Sigmoid colon (tissue), 7 donors: ENCODE results near the gene RPGRIP1L. TPM values are rescaled to one million over a fixed set of nuclear protein-coding genes. Genes with fewer than 3 reads are reported as not detected.

Experiments
- DNase-seq: peaks from one replicate; pipeline ENCODE4 v3.0.0-alpha.2; 2019
- H3K27ac ChIP-seq, 4 donors: fragments of 200-600 bp; sonication (generic); one replicate each; pipeline ENCODE4 v1.5.1; 2016 to 2019; ENCODE audit warnings: mild to moderate bottlenecking in 1 of 4
- H3K27me3 ChIP-seq, 3 donors: fragments of 200-600 bp; sonication (generic); one replicate each; pipeline ENCODE4 v1.5.1; 2019; ENCODE audit warnings: mild to moderate bottlenecking in 1 of 3
- H3K36me3 ChIP-seq, 4 donors: fragments of 200-600 bp; sonication (generic); one replicate each; pipeline ENCODE4 v1.5.1; 2016 to 2019
- H3K4me1 ChIP-seq, 4 donors: fragments of 200-600 bp; sonication (generic); one replicate each; pipeline ENCODE4 v1.5.1; 2017 to 2019
- H3K4me3 ChIP-seq, 4 donors: fragments of 200-600 bp; sonication (generic); one replicate each; pipeline ENCODE4 v1.5.1; 2017 to 2019; ENCODE audit warnings: mild to moderate bottlenecking in 2 of 4, moderate library complexity in 1 of 4
- H3K9me3 ChIP-seq, 4 donors: fragments of 200-600 bp in 3 of 4; sonication (generic) in 3 of 4; one replicate each; pipeline versions ENCODE4 v1.5.1 to v1.6.1; 2013 to 2019
- EP300 ChIP-seq, 4 donors: sonication (generic); formaldehyde crosslinking; IDR thresholded peaks; one replicate each; pipeline ENCODE4 v1.6.1; 2017; ENCODE audit warnings: antibody characterized with exemption in 4 of 4
- POLR2A ChIP-seq, 2 donors: fragments of 450-650 bp; IDR thresholded peaks; one replicate each; pipeline ENCODE4 v1.6.1; 2016; ENCODE audit warnings: antibody characterized with exemption in 2 of 2, mild to moderate bottlenecking in 2 of 2, moderate library complexity in 2 of 2
- POLR2AphosphoS5 ChIP-seq, 4 donors: sonication (generic); formaldehyde crosslinking; IDR thresholded peaks; one replicate each; pipeline ENCODE4 v1.6.1; 2017; ENCODE audit warnings: antibody characterized with exemption in 4 of 4
- WGBS, 2 donors: extraction: QIAGEN DNeasy Blood & Tissue Kit; methylation state at CpG; one replicate each; pipeline ENCODE4 v1.1.7; 2013; 5-methylcytosine and 5-hydroxymethylcytosine counted together
- intact Hi-C: fragments of 100-400 bp; cut with DNase I; formaldehyde crosslinking; loops from one replicate; pipeline ENCODE4 v1.15.1; 2023
- polyA plus RNA-seq, 3 donors: library from polyadenylated mRNA; stranded (reverse); fragments of 200-250 nt; gene quantifications; one replicate each; pipeline ENCODE4 v1.2.3, GENCODE V29; 2013
- total RNA-seq, 4 donors: library from RNA; depleted of rRNA; stranded (reverse); fragments of >200 nt; gene quantifications; one replicate each; pipeline ENCODE4 v1.1.0, GENCODE V29; 2016
- TF ChIP-seq, protein P1 (sequence below), 4 experiments: fragments of 450-650 bp in 3 of 4; fragments of 200-600 bp in 1 of 4; IDR thresholded peaks; one replicate each; pipeline ENCODE4 v1.5.1; 2016 to 2019; ENCODE audit warnings: antibody characterized with exemption in 4 of 4, mild to moderate bottlenecking in 3 of 4, moderate library complexity in 2 of 4
- donor health status: healthy with polysubstance abuse.
- donor health status: Bipolar disorder and iron deficiency.
- donor health status: healthy.

Gene RPGRIP1L
- total and polyA plus RNA-seq, 7 donors: 0.46 to 5.8 (median 3.6) TPM

DNA sequence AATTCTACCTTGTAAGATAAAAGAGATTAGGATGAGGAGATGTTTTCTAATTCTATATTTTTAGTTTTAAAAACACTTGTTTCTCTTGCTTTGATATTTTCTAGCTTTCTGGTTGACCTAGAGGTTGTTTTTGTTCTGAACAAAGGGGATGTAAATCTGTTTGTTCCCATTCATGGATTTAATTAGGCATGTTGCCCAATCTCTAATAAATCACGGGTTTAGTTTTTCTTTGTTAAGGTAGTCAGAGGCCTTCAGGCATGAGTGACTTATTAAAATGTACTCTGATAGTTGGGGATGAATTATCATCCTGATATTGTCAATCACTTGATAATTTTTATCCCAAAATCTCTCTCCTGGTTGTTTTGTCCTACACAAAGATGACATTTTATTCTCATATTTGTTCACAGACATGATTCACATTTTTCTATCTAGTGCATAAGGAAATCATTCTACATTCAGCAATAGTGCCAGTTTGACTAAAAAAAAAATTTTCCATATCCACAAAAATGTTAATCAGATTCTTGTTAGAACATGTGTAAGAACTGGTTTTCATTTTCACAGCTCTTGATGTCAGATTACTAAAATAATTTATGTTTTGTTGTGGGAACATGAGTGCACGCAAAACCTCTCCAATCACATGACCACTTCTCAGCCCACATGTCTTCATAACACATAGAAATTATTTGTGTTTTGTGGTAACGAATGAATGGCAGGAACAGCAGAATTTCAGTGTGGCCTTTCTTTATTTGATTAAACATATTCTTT is 105.0 kb downstream of the RPGRIP1L start:
- no peak for DNase-seq
- Histone ChIP-seq H3K27me3 (no peaks in the 10 kb centered on the region), H3K27ac (no peak overlapping the region), H3K4me1 (no peaks in the 10 kb centered on the region), H3K9me3 (peaks cover 0 to 12% (median 3%) of the 10 kb centered on the region in 4 donors), H3K36me3 (peaks cover 0 to 5% (median 0%) of the 10 kb centered on the region in 4 donors), H3K4me3 (no peak overlapping the region)
- intact Hi-C loops: no loop called here
- TF ChIP-seq, protein P1, sequence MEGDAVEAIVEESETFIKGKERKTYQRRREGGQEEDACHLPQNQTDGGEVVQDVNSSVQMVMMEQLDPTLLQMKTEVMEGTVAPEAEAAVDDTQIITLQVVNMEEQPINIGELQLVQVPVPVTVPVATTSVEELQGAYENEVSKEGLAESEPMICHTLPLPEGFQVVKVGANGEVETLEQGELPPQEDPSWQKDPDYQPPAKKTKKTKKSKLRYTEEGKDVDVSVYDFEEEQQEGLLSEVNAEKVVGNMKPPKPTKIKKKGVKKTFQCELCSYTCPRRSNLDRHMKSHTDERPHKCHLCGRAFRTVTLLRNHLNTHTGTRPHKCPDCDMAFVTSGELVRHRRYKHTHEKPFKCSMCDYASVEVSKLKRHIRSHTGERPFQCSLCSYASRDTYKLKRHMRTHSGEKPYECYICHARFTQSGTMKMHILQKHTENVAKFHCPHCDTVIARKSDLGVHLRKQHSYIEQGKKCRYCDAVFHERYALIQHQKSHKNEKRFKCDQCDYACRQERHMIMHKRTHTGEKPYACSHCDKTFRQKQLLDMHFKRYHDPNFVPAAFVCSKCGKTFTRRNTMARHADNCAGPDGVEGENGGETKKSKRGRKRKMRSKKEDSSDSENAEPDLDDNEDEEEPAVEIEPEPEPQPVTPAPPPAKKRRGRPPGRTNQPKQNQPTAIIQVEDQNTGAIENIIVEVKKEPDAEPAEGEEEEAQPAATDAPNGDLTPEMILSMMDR (IDR thresholded peaks at IDR 0.05): no peak
- no peak for TF ChIP-seq EP300 (IDR thresholded peaks at IDR 0.05)
- TF ChIP-seq POLR2AphosphoS5 (IDR thresholded peaks at IDR 0.05): no peak
- 81 to 82% methylated on average over 3 of the region's 3 CpGs for WGBS, 2 donors

- TF ChIP-seq EP300 (IDR thresholded peaks at IDR 0.05): no peak
- TF ChIP-seq POLR2AphosphoS5 (IDR thresholded peaks at IDR 0.05): no peak
- TF ChIP-seq, protein P1 (IDR thresholded peaks at IDR 0.05): no peak
- no peak for TF ChIP-seq POLR2A (IDR thresholded peaks at IDR 0.05)
These were observed 105.9 kb downstream of the RPGRIP1L start for GRCh38 chr16:53597776-53598175.

DNA sequence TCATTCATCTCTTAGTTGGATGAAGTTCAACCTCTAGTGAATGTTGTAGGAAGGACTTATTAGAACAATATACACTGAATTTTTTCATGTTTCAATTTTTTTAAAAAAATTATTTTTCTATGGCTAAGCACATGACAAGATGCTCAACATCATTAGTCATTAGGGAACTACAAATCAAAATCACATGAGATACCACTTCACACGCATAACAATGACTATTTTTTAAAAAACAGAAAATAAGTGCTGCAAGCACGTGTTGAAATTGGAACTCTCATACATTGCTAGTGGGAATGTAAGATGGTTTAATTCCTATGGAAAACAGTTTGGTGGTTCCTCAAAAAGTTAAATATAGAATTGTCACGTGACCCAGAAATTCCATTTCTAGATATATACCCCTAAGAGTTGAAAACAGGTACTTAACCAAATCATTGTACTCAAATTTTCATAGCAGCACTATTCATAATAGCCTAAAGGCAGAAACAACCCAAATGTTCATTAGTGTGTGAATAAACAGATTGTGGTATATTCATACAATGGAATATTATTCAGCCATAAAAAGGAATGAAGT is 115.5 kb downstream of the RPGRIP1L start:
- DNase-seq: no peak
- Histone ChIP-seq H3K4me3 (no peak overlapping the region), H3K27me3 (no peaks in the 10 kb centered on the region), H3K27ac (no peak overlapping the region), H3K36me3 (no peaks in the 10 kb centered on the region), H3K4me1 (no peaks in the 10 kb centered on the region), H3K9me3 (peaks cover 0 to 2% (median 0%) of the 10 kb centered on the region in 4 donors)
- TF ChIP-seq, protein P1 (IDR thresholded peaks at IDR 0.05): no peak
- TF ChIP-seq POLR2A (IDR thresholded peaks at IDR 0.05) (no peak), POLR2AphosphoS5 (IDR thresholded peaks at IDR 0.05) (no peak), EP300 (IDR thresholded peaks at IDR 0.05) (no peak)
- intact Hi-C loops: no loop called here
- 93 to 94% methylated on average over 3 of the region's 3 CpGs for WGBS, 2 donors

More at GRCh38 chr16:53597776-53598175, 105.9 kb downstream of the RPGRIP1L start:
- no peak overlapping the region for H3K27ac ChIP-seq
- H3K9me3 ChIP-seq: peaks cover 0 to 12% (median 3%) of the 10 kb centered on the region in 4 donors
- H3K4me1 ChIP-seq: no peaks in the 10 kb centered on the region
- no peaks in the 10 kb centered on the region for H3K27me3 ChIP-seq
- WGBS, 2 donors: 60 to 79% methylated on average over 3 of the region's 3 CpGs
- peaks cover 0 to 5% (median 0%) of the 10 kb centered on the region in 4 donors for H3K36me3 ChIP-seq
- DNase-seq: no peak
- intact Hi-C loops: no loop called here
- no peak overlapping the region for H3K4me3 ChIP-seq

DNA sequence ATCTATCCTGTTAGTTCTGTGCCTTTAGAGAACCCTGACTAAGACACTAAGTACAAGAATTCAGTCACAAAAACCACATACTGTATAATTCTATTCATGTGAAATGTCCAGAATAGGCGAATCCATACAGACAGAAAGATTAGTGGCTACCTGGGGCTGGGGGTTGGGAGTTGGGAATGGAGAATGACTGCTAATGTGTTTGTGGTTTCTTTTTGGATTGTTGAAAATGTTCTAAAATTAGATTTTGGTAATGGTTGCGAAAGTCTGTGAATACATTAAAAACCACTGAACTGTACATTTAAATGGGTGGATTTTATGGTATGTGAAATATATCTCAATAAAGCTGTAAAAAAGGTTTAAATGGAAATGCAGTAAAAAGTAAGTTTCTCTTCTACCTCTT is 120.3 kb downstream of the RPGRIP1L start:
- H3K9me3 ChIP-seq: no peaks in the 10 kb centered on the region
- H3K4me3 ChIP-seq: no peak overlapping the region
- intact Hi-C loops: no loop called here
- 84 to 87% methylated on average over 2 of the region's 2 CpGs for WGBS, 2 donors
- H3K4me1 ChIP-seq: no peaks in the 10 kb centered on the region
- no peaks in the 10 kb centered on the region for H3K36me3 ChIP-seq
- H3K27me3 ChIP-seq: no peaks in the 10 kb centered on the region
- H3K27ac ChIP-seq: no peak overlapping the region
- TF ChIP-seq POLR2A (IDR thresholded peaks at IDR 0.05) (no peak), EP300 (IDR thresholded peaks at IDR 0.05) (no peak), POLR2AphosphoS5 (IDR thresholded peaks at IDR 0.05) (no peak)
- TF ChIP-seq, protein P1 (IDR thresholded peaks at IDR 0.05): no peak
- DNase-seq: no peak
